HEK293 (cell line): ENCODE results near the gene YJU2.

Source experiments
- FEZF1 ChIP-seq: fragments of 450-650 bp; formaldehyde crosslinking; IDR thresholded peaks from 2 replicates; pipeline ENCODE4 v1.5.1; 2016; ENCODE audit warnings: missing biosample characterization, missing genetic modification characterization
- GLIS1 ChIP-seq: fragments of 450-650 bp; formaldehyde crosslinking; IDR thresholded peaks from 2 replicates; pipeline ENCODE4 v1.5.1; 2016; ENCODE audit warnings: missing biosample characterization, missing genetic modification characterization
- HOXC10 ChIP-seq: sonication (generic); formaldehyde crosslinking; IDR thresholded peaks from 2 replicates; pipeline ENCODE4 v1.8.1; 2023; ENCODE audit warnings: mild to moderate bottlenecking, missing genetic modification reagents
- KLF10 ChIP-seq: fragments of 450-650 bp; IDR thresholded peaks from 2 replicates; pipeline ENCODE4 v1.5.1; 2018; ENCODE audit warnings: missing biosample characterization, mild to moderate bottlenecking, missing genetic modification characterization
- SCRT1 ChIP-seq: fragments of 450-650 bp; formaldehyde crosslinking; IDR thresholded peaks from 2 replicates; pipeline ENCODE4 v1.5.1; 2016; ENCODE audit warnings: missing biosample characterization, missing genetic modification characterization, borderline replicate concordance
- SCRT2 ChIP-seq: fragments of 450-650 bp; formaldehyde crosslinking; IDR thresholded peaks from 2 replicates; pipeline ENCODE4 v1.5.1; 2016; ENCODE audit warnings: missing biosample characterization, missing genetic modification characterization
- SETDB1 ChIP-seq: IDR thresholded peaks from one replicate; pipeline ENCODE4 v1.6.1; 2017; ENCODE audit warnings: mild to moderate bottlenecking, low read length, moderate library complexity, mixed read lengths; ENCODE audit not compliant: insufficient read length
- TCF7L2 ChIP-seq: IDR thresholded peaks from 2 replicates; pipeline ENCODE4 v1.6.1; 2011; ENCODE audit warnings: low read depth, mild to moderate bottlenecking, inconsistent platforms, low read length, moderate library complexity, borderline replicate concordance
- ZBTB1 ChIP-seq: fragments of 450-650 bp; formaldehyde crosslinking; IDR thresholded peaks from 2 replicates; pipeline ENCODE4 v1.5.1; 2016; ENCODE audit warnings: missing biosample characterization, missing genetic modification characterization
- ZNF221 ChIP-seq: fragments of 450-650 bp; formaldehyde crosslinking; IDR thresholded peaks from 2 replicates; pipeline ENCODE4 v1.5.1; 2017; ENCODE audit warnings: missing biosample characterization, missing genetic modification characterization, borderline replicate concordance
- ZNF23 ChIP-seq: fragments of 450-650 bp; formaldehyde crosslinking; IDR thresholded peaks from 2 replicates; pipeline ENCODE4 v1.5.1; 2016; ENCODE audit warnings: missing biosample characterization, missing genetic modification characterization, borderline replicate concordance
- ZNF239 ChIP-seq: fragments of 450-650 bp; formaldehyde crosslinking; IDR thresholded peaks from 2 replicates; pipeline ENCODE4 v1.5.1; 2016; ENCODE audit warnings: missing biosample characterization, missing genetic modification characterization
- ZNF266 ChIP-seq: fragments of 450-650 bp; formaldehyde crosslinking; IDR thresholded peaks from 2 replicates; pipeline ENCODE4 v1.5.1; 2016; ENCODE audit warnings: missing biosample characterization, missing genetic modification characterization, low read depth
- ZNF394 ChIP-seq: fragments of 450-650 bp; formaldehyde crosslinking; IDR thresholded peaks from 2 replicates; pipeline ENCODE4 v1.5.1; 2016; ENCODE audit warnings: missing biosample characterization, missing genetic modification characterization, mild to moderate bottlenecking, moderate library complexity, borderline replicate concordance
- ZNF473 ChIP-seq: fragments of 450-650 bp; formaldehyde crosslinking; IDR thresholded peaks from 2 replicates; pipeline ENCODE4 v1.5.1; 2017; ENCODE audit warnings: missing biosample characterization, missing genetic modification characterization
- ZNF555 ChIP-seq: fragments of 450-650 bp; formaldehyde crosslinking; conservative IDR thresholded peaks from 2 replicates; pipeline ENCODE4 v1.5.1; 2017; ENCODE audit warnings: missing biosample characterization, mild to moderate bottlenecking, missing genetic modification characterization, inconsistent platforms
- ZNF623 ChIP-seq: fragments of 450-650 bp; formaldehyde crosslinking; IDR thresholded peaks from 2 replicates; pipeline ENCODE4 v1.5.1; 2016; ENCODE audit warnings: missing biosample characterization, missing genetic modification characterization
- ZNF701 ChIP-seq: fragments of 450-650 bp; formaldehyde crosslinking; IDR thresholded peaks from 2 replicates; pipeline ENCODE4 v1.5.1; 2016; ENCODE audit warnings: missing biosample characterization, missing genetic modification characterization
- ZNF707 ChIP-seq: fragments of 450-650 bp; formaldehyde crosslinking; IDR thresholded peaks from 2 replicates; pipeline ENCODE4 v1.5.1; 2016; ENCODE audit warnings: missing biosample characterization, missing genetic modification characterization
- ZXDB ChIP-seq: fragments of 450-650 bp; formaldehyde crosslinking; IDR thresholded peaks from 2 replicates; pipeline ENCODE4 v1.5.1; 2016; ENCODE audit warnings: missing biosample characterization, missing genetic modification characterization
- TF ChIP-seq, protein P1 (sequence below): fragments of 450-650 bp; formaldehyde crosslinking; IDR thresholded peaks from 2 replicates; pipeline ENCODE4 v1.5.1; 2016; ENCODE audit warnings: missing biosample characterization, missing genetic modification characterization, low read depth
- TF ChIP-seq, protein P2 (sequence below): fragments of 450-650 bp; formaldehyde crosslinking; IDR thresholded peaks from 2 replicates; pipeline ENCODE4 v1.5.1; 2016; ENCODE audit warnings: missing biosample characterization, missing genetic modification characterization
- TF ChIP-seq, protein P3 (sequence below): fragments of 450-650 bp; formaldehyde crosslinking; IDR thresholded peaks from 2 replicates; pipeline ENCODE4 v1.5.1; 2017; ENCODE audit warnings: missing biosample characterization, missing genetic modification characterization
- TF ChIP-seq, protein P4 (sequence below): fragments of 450-650 bp; formaldehyde crosslinking; IDR thresholded peaks from 2 replicates; pipeline ENCODE4 v1.5.1; 2016; ENCODE audit warnings: missing biosample characterization, missing genetic modification characterization, borderline replicate concordance
- TF ChIP-seq, protein P5 (sequence below): fragments of 450-650 bp; formaldehyde crosslinking; IDR thresholded peaks from 2 replicates; pipeline ENCODE4 v1.5.1; 2016; ENCODE audit warnings: missing biosample characterization, missing genetic modification characterization

Gene YJU2

DNA sequence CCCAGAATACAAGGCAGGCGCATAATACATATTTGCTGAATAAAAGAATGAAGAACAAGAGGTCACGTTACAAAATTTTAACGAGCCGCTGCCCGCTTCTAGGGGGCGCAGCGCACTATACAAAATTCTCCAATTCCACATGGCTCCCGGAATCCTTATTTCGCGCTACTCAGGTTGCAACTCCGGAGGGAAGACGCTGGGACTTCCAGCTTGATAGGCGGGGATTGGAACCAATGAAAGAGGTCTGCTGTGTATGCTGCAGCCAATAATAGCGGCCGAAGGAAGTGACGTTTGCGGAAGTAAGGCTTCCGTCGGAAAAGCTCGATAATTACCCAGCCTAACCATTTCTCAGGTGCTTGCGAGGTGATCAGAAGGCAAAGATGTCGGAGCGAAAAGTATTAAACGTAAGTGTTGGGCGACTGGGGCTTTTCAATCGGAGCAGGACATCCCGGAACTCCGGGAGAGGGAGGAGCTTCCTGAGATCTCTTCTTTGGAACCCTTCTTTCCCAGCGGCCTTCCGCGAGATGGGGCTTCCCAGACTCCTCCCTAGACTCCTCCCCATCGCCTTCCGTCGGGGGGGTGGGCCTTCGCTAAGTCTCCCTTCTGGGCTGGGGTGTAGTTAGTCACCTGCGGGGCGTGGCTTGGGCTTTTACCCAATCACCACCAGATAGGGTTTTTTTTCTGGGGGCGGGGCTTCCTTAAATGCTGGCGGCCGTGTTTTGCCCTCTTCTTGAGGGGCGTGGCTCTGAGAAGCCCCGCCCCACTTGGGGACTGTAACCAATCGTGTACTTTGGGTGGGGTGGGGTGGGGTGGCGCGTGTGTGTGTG lies at the start of gene YJU2 (continued):
- TF ChIP-seq, protein P1, sequence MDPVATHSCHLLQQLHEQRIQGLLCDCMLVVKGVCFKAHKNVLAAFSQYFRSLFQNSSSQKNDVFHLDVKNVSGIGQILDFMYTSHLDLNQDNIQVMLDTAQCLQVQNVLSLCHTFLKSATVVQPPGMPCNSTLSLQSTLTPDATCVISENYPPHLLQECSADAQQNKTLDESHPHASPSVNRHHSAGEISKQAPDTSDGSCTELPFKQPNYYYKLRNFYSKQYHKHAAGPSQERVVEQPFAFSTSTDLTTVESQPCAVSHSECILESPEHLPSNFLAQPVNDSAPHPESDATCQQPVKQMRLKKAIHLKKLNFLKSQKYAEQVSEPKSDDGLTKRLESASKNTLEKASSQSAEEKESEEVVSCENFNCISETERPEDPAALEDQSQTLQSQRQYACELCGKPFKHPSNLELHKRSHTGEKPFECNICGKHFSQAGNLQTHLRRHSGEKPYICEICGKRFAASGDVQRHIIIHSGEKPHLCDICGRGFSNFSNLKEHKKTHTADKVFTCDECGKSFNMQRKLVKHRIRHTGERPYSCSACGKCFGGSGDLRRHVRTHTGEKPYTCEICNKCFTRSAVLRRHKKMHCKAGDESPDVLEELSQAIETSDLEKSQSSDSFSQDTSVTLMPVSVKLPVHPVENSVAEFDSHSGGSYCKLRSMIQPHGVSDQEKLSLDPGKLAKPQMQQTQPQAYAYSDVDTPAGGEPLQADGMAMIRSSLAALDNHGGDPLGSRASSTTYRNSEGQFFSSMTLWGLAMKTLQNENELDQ (tag by site-specific recombination), result no peak
- TF ChIP-seq, protein P2, sequence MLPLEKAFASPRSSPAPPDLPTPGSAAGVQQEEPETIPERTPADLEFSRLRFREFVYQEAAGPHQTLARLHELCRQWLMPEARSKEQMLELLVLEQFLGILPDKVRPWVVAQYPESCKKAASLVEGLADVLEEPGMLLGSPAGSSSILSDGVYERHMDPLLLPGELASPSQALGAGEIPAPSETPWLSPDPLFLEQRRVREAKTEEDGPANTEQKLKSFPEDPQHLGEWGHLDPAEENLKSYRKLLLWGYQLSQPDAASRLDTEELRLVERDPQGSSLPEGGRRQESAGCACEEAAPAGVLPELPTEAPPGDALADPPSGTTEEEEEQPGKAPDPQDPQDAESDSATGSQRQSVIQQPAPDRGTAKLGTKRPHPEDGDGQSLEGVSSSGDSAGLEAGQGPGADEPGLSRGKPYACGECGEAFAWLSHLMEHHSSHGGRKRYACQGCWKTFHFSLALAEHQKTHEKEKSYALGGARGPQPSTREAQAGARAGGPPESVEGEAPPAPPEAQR (tag by site-specific recombination), result no peak; the same call in 1 of the 2 replicates
- no peak for TF ChIP-seq ZNF707 (tag by site-specific recombination)
- no peak for TF ChIP-seq ZNF266 (tag by site-specific recombination)
- no peak for TF ChIP-seq ZNF239 (tag by site-specific recombination)
- no peak for TF ChIP-seq ZNF473 (tag by site-specific recombination)
- TF ChIP-seq HOXC10 (CRISPR knock-in tag), result no peak
- 0 out of 2 replicates have a peak, but pooled peaks have one; percentile 21 for TF ChIP-seq FEZF1 (tag by site-specific recombination)
- TF ChIP-seq, protein P3, sequence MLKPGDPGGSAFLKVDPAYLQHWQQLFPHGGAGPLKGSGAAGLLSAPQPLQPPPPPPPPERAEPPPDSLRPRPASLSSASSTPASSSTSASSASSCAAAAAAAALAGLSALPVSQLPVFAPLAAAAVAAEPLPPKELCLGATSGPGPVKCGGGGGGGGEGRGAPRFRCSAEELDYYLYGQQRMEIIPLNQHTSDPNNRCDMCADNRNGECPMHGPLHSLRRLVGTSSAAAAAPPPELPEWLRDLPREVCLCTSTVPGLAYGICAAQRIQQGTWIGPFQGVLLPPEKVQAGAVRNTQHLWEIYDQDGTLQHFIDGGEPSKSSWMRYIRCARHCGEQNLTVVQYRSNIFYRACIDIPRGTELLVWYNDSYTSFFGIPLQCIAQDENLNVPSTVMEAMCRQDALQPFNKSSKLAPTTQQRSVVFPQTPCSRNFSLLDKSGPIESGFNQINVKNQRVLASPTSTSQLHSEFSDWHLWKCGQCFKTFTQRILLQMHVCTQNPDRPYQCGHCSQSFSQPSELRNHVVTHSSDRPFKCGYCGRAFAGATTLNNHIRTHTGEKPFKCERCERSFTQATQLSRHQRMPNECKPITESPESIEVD (tag by site-specific recombination), result peak; percentile 36; the same call in 1 of the 2 replicates
- 0 out of 2 replicates have a peak, but pooled peaks have one; percentile 48 for TF ChIP-seq KLF10 (tag by site-specific recombination)
- TF ChIP-seq ZBTB1 (tag by site-specific recombination), result no peak
- TF ChIP-seq GLIS1, result no peak
- TF ChIP-seq ZNF221 (tag by site-specific recombination), result no peak
- TF ChIP-seq ZNF23 (tag by site-specific recombination), result no peak
- TF ChIP-seq TCF7L2, result no peak
- TF ChIP-seq, protein P4, sequence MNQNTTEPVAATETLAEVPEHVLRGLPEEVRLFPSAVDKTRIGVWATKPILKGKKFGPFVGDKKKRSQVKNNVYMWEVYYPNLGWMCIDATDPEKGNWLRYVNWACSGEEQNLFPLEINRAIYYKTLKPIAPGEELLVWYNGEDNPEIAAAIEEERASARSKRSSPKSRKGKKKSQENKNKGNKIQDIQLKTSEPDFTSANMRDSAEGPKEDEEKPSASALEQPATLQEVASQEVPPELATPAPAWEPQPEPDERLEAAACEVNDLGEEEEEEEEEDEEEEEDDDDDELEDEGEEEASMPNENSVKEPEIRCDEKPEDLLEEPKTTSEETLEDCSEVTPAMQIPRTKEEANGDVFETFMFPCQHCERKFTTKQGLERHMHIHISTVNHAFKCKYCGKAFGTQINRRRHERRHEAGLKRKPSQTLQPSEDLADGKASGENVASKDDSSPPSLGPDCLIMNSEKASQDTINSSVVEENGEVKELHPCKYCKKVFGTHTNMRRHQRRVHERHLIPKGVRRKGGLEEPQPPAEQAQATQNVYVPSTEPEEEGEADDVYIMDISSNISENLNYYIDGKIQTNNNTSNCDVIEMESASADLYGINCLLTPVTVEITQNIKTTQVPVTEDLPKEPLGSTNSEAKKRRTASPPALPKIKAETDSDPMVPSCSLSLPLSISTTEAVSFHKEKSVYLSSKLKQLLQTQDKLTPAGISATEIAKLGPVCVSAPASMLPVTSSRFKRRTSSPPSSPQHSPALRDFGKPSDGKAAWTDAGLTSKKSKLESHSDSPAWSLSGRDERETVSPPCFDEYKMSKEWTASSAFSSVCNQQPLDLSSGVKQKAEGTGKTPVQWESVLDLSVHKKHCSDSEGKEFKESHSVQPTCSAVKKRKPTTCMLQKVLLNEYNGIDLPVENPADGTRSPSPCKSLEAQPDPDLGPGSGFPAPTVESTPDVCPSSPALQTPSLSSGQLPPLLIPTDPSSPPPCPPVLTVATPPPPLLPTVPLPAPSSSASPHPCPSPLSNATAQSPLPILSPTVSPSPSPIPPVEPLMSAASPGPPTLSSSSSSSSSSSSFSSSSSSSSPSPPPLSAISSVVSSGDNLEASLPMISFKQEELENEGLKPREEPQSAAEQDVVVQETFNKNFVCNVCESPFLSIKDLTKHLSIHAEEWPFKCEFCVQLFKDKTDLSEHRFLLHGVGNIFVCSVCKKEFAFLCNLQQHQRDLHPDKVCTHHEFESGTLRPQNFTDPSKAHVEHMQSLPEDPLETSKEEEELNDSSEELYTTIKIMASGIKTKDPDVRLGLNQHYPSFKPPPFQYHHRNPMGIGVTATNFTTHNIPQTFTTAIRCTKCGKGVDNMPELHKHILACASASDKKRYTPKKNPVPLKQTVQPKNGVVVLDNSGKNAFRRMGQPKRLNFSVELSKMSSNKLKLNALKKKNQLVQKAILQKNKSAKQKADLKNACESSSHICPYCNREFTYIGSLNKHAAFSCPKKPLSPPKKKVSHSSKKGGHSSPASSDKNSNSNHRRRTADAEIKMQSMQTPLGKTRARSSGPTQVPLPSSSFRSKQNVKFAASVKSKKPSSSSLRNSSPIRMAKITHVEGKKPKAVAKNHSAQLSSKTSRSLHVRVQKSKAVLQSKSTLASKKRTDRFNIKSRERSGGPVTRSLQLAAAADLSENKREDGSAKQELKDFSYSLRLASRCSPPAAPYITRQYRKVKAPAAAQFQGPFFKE (tag by site-specific recombination), result no peak
- peak; percentile 38 for TF ChIP-seq SETDB1
- no peak for TF ChIP-seq SCRT2 (tag by site-specific recombination)
- TF ChIP-seq SCRT1 (tag by site-specific recombination), result no peak
- TF ChIP-seq ZNF555, result no peak
- TF ChIP-seq, protein P5, sequence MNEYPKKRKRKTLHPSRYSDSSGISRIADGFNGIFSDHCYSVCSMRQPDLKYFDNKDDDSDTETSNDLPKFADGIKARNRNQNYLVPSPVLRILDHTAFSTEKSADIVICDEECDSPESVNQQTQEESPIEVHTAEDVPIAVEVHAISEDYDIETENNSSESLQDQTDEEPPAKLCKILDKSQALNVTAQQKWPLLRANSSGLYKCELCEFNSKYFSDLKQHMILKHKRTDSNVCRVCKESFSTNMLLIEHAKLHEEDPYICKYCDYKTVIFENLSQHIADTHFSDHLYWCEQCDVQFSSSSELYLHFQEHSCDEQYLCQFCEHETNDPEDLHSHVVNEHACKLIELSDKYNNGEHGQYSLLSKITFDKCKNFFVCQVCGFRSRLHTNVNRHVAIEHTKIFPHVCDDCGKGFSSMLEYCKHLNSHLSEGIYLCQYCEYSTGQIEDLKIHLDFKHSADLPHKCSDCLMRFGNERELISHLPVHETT (tag by site-specific recombination), result peak; percentile 99
- TF ChIP-seq ZNF394 (tag by site-specific recombination), result peak; percentile 78; the same call in 1 of the 2 replicates
- TF ChIP-seq ZNF623 (tag by site-specific recombination), result peak; percentile 48
- peak; percentile 97 for TF ChIP-seq ZXDB
- no peak for TF ChIP-seq ZNF701
